Fibroblast of lung (primary cell): ENCODE measurements around the gene SELENOW. TPM values are rescaled to one million over a fixed set of nuclear protein-coding genes. Genes with fewer than 3 reads are reported as not detected.

Source experiments
- DNase-seq, 2 donors: peaks; one replicate each; pipeline versions ENCODE4 v3.0.0 to v3.0.0-alpha.2; 2010; ENCODE audit warnings: low read depth in 2 of 2
- H2AFZ ChIP-seq: 2 replicates; pipeline ENCODE4 v1.5.1; 2012; ENCODE audit warnings: low read length, control low read depth, inconsistent platforms
- H3K27ac ChIP-seq: 2 replicates; pipeline ENCODE4 v1.5.1; 2011; ENCODE audit warnings: low read length, control low read depth; ENCODE audit not compliant: insufficient read depth
- H3K27me3 ChIP-seq: 2 replicates; pipeline ENCODE4 v1.5.1; 2011; ENCODE audit warnings: mild to moderate bottlenecking, low read length; ENCODE audit not compliant: control insufficient read depth, insufficient read depth
- H3K36me3 ChIP-seq: 2 replicates; pipeline ENCODE4 v1.5.1; 2011; ENCODE audit warnings: low read length; ENCODE audit not compliant: control insufficient read depth, insufficient read depth
- H3K4me1 ChIP-seq: 2 replicates; pipeline ENCODE4 v1.5.1; 2011; ENCODE audit warnings: low read length; ENCODE audit not compliant: control insufficient read depth, insufficient read depth; ENCODE audit errors: extremely low read depth
- H3K4me2 ChIP-seq: 2 replicates; pipeline ENCODE4 v1.5.1; 2011; ENCODE audit warnings: low read length, control low read depth; ENCODE audit not compliant: insufficient read depth; ENCODE audit errors: extremely low read depth
- H3K4me3 ChIP-seq, 4 experiments: fragments of 200-600 bp in 1 of 4; sonication (generic) in 1 of 4; replicated peaks in 1 of 4; 2 replicates each; pipeline ENCODE4 v1.5.1; 2011 to 2016; ENCODE audit warnings: low read length in 4 of 4, low read depth in 3 of 4, mild to moderate bottlenecking in 3 of 4, control low read depth in 2 of 4, inconsistent platforms in 1 of 4, mixed read lengths in 1 of 4; ENCODE audit not compliant: insufficient read depth in 1 of 4; ENCODE audit errors: control extremely low read depth in 1 of 4
- H3K79me2 ChIP-seq: 2 replicates; pipeline ENCODE4 v1.5.1; 2012; ENCODE audit warnings: mild to moderate bottlenecking, low read length, inconsistent platforms; ENCODE audit not compliant: control insufficient read depth, insufficient read depth
- H3K9ac ChIP-seq: 2 replicates; pipeline ENCODE4 v1.5.1; 2011; ENCODE audit warnings: mild to moderate bottlenecking, low read length, control low read depth; ENCODE audit not compliant: insufficient read depth
- H3K9me3 ChIP-seq: 2 replicates; pipeline ENCODE4 v1.5.1; 2012; ENCODE audit warnings: low read depth, low read length; ENCODE audit not compliant: control insufficient read depth, insufficient read depth
- H4K20me1 ChIP-seq: 2 replicates; pipeline ENCODE4 v1.5.1; 2011; ENCODE audit warnings: low read length; ENCODE audit not compliant: control insufficient read depth, insufficient read depth; ENCODE audit errors: extremely low read depth
- CTCF ChIP-seq, 2 donors: IDR thresholded peaks in 1 of 2; conservative IDR thresholded peaks in 1 of 2; 1 replicate in 1 of 2; 2 replicates in 1 of 2; pipeline ENCODE4 v1.5.1; 2011 to 2012; ENCODE audit warnings: low read length in 2 of 2, control low read depth in 1 of 2, inconsistent platforms in 1 of 2, low read depth in 1 of 2, mild to moderate bottlenecking in 1 of 2
- EZH2 ChIP-seq: IDR thresholded peaks from 2 replicates; pipeline ENCODE4 v1.5.1; 2012; ENCODE audit warnings: low read length, control low read depth, mild to moderate bottlenecking; ENCODE audit errors: missing control alignments
- polyA plus RNA-seq, 2 donors: library from polyadenylated mRNA; depleted of rRNA in 1 of 2; stranded (reverse) in 1 of 2; unstranded in 1 of 2; fragments of >200 nt; gene quantifications; 2 replicates each; pipeline ENCODE4 v1.2.1, GENCODE V29; 2011 to 2012; ENCODE audit warnings: missing spikeins in 1 of 2
- total RNA-seq: library from RNA; depleted of rRNA; stranded (reverse); fragments of >200 nt; gene quantifications from 2 replicates; pipeline ENCODE4 v1.2.1, GENCODE V29; 2014

Gene SELENOW
- total and polyA plus RNA-seq, 2 donors (not counting 1 experiment from before 2014, with no cell fraction given), result 155 to 250 TPM

GRCh38 chr19:47766359-47766620 is 12.2 kb upstream of the SELENOW start:
- H2AFZ ChIP-seq, result no peak overlapping the region

GRCh38 chr19:47766670-47767069 is 11.8 kb upstream of the SELENOW start:
- Histone ChIP-seq H3K27ac (no peak overlapping the region), H3K36me3 (no peaks in the 10 kb centered on the region), H3K4me3 (no peak overlapping the region), H3K9me3 (no peaks in the 10 kb centered on the region), H3K4me2 (no peak overlapping the region), H3K27me3 (no peaks in the 10 kb centered on the region), H3K79me2 (no peaks in the 10 kb centered on the region), H3K4me1 (no peaks in the 10 kb centered on the region), H3K9ac (no peak overlapping the region), H4K20me1 (no peaks in the 10 kb centered on the region), H2AFZ (no peak overlapping the region)
- no peak for TF ChIP-seq EZH2
- no peak for TF ChIP-seq CTCF (conservative IDR thresholded peaks at IDR 0.05 in 1 of 2, IDR thresholded peaks at IDR 0.05 in 1 of 2; ENCODE audit: low read depth in 1 of 2, low read length in 2 of 2)
- no peak for DNase-seq

More at GRCh38 chr19:47766359-47766620, 12.2 kb upstream of the SELENOW start:
- TF ChIP-seq EZH2, result no peak
- TF ChIP-seq CTCF (conservative IDR thresholded peaks at IDR 0.05 in 1 of 2, IDR thresholded peaks at IDR 0.05 in 1 of 2; ENCODE audit: low read depth in 1 of 2, low read length in 2 of 2), result no peak
- H3K27ac ChIP-seq, result no peak overlapping the region
- H3K36me3 ChIP-seq, result no peaks in the 10 kb centered on the region
- no peaks in the 10 kb centered on the region for H3K9me3 ChIP-seq
- no peaks in the 10 kb centered on the region for H3K4me1 ChIP-seq
- H3K27me3 ChIP-seq, result no peaks in the 10 kb centered on the region
- no peaks in the 10 kb centered on the region for H3K79me2 ChIP-seq
- H4K20me1 ChIP-seq, result no peaks in the 10 kb centered on the region
- H3K9ac ChIP-seq, result no peak overlapping the region
- DNase-seq, result no peak
- H3K4me3 ChIP-seq, result no peak overlapping the region
- H3K4me2 ChIP-seq, result no peak overlapping the region

GRCh38 chr19:47767349-47767748 is 11.2 kb upstream of the SELENOW start:
- Histone ChIP-seq H4K20me1 (no peaks in the 10 kb centered on the region), H3K9ac (no peak overlapping the region), H2AFZ (no peak overlapping the region), H3K27me3 (no peaks in the 10 kb centered on the region), H3K4me3 (no peak overlapping the region), H3K4me2 (no peak overlapping the region), H3K36me3 (no peaks in the 10 kb centered on the region), H3K27ac (no peak overlapping the region), H3K4me1 (no peaks in the 10 kb centered on the region), H3K9me3 (no peaks in the 10 kb centered on the region), H3K79me2 (no peaks in the 10 kb centered on the region)
- no peak for TF ChIP-seq CTCF (conservative IDR thresholded peaks at IDR 0.05 in 1 of 2, IDR thresholded peaks at IDR 0.05 in 1 of 2; ENCODE audit: low read depth in 1 of 2, low read length in 2 of 2)
- TF ChIP-seq EZH2, result no peak
- no peak for DNase-seq
